SKM-1 (cell line): ENCODE results near the gene ATG9B.

Experiments used
- DNase-seq: peaks from one replicate; lab custom pipeline; 2025; ENCODE audit not compliant: unreplicated experiment; lab: John Stamatoyannopoulos, UW

Gene ATG9B

DNA sequence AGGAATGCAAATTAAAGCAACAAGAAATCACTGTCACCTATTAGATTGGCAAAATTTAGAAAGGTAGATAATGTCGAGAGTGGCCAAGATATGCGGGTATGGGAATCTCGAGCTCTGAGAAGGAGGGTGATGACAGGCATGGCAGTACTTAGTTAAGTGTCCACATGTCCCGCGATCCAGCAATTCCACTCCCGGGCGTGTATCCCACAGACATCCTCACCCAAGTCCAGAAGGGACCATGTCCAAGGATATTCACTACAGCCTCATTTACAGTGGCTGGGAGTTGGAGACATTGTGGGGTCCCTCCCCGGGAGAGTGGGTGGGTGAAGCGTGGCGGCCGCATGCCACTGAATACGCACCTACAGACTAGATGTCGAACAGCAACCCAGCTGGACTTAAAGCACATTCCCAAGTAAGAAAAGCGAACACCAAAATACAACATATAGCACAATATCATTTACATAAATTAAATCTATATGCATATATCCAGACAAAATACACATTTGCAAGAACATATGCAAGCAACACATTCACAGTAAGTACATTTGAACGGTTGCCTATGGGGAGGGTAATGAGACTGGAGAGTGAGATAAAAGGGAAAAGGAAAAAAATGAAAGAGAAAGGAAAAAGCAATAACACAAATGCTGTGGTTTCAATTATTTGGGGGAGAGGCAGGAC lies 56.1 kb downstream of the ATG9B start:
- DNase-seq, result no peak

DNA sequence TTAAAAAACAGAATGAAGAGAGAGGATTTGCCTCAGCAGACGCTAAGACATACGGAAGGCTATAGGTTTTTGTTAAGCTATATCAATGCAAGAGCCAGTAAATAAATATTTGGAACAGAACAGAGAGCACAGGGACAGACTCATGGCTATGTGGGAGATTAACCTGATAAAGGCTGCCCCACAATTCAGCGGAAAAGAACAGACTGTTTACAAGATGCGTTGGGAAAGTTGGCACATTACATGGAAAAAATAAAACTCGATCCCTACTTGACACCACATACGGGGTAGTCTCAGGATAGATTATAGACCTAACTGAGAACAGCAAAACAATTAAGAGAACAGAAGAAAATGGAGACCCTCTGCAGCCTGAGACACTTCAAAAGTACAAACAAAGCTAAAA lies 56.9 kb downstream of the ATG9B start:
- no peak for DNase-seq

DNA sequence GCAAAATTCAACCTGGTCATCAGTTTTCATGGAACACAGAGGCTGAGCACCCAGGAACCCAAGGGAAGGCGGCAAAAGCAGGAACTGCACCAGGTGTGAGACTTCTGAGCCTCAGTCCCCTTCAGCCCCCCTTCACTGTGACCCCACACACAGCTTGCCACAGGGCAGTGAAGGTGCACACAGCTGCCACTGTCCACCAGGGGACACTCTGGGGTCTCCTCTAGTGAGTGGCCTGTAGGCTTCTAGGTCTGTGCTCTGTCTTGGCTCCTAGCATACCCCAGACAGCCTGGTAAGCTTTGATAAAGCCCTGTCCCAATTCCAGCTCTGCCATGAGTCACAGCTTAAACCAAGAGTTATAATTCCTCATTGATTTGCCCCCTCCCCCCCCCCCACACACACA lies 58.3 kb downstream of the ATG9B start:
- DNase-seq, result no peak

DNA sequence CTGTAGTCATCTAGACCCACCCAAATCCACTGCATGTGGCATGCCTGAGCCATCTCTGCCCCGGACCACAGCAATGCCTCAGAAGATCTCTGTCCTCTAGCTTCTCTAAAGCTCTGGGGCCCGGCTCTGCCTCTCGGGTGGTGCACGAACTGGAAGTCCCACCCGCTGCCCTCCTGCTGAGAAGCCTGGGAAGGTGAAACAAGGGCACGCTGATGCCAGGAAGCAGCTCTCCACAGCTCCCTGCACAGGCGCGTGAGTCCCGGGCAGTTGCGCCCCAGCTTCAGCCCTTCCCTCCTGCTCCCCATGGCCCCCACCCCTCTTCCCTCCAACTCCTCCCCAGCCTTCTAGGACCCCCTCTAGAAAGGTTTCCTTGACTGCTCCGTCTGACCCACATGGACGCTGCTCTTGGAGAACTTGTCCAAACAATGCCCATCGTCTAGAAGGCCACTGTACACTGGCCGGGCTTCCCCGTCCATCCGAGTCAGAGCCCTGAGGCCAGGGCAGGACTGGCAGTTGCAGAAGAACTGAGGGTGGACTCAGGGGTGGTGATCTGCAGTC lies 58.9 kb downstream of the ATG9B start:
- DNase-seq, result no peak
